Stimulated activated CD8-positive, alpha-beta memory T cell treated with anti-CD3 and anti-CD28 coated beads, Interleukin-4, amount 100 ng/mL, for 24 hours (primary cell): ENCODE results near the gene COL26A1.
"Not testable (repeated sequence)": the region's sequence is repeated elsewhere in the genome, so short reads cannot be mapped to it uniquely, and the experiment has no call there.

Experiments used
- DNase-seq: peaks from one replicate; pipeline ENCODE4 v3.0.0-alpha.2; 2020; ENCODE audit warnings: low read depth

The COL26A1 gene

DNA sequence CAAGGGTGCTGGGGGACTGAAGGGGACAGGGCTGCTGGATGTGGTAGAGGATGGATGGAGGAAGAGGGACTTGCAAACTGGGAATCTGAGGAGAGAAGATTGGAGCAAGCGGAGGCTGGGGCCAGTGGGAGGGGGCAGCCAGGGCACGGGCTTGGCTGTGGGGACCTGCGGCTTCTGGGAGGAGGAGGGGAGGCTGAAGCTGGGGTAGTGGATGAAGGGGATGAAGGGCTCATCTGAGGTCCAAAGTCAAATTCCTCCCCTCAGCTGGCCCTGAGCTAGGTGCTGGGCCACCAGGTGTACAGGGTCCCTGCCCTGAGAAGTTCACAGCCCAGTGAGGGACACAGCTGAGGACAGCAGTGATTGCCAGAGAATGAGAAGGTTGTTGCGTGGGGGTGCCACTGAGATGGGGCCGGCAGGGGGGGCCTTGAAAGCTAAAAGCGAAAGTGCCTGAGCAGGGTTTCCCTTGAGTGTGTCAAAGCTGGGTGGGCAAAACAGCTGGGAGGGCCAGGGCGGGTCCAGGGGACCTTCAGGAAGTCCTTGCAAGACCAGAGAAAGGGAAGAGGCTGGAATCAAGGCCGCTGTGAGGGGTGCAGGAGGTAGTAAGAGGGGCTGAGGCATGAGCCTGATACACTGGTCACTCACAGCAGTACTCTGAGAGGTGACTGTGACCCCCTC, 191.2 kb downstream of the COL26A1 start:
- DNase-seq, result no peak

GRCh38 chr7:101554584-101555268, 192.1 kb downstream of the COL26A1 start:
- no peak for DNase-seq

DNA sequence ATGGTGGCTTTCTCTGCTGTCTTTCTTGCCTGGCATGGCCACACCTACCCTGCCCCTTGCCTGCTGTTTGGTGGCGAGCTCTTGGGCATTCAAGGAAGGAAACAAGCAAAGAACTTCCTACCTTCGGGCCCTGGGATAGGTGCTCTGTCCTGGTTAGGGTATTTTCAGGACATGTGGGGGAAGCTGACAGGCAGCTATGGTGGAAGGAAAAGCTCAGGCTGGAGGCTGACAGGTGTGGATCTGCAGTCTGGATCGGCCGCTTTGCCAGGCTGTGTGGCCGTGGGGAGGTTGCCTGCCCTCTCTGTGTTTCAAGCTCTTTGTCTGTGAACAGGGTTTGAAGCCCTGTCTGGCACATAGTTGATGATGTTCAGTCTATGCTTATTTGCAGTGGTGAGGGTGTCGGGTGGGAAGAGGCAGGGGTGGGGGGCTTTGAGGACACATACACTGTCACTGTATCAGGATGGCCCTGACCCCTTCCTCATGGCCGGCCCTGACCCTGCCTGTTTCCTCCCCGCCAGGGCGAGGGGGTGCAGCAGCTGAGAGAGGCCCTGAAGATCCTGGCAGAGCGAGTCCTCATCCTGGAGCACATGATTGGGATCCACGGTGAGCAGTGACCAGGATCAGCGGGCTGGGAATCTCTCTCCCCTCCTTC, 192.7 kb downstream of the COL26A1 start:
- no peak for DNase-seq

DNA sequence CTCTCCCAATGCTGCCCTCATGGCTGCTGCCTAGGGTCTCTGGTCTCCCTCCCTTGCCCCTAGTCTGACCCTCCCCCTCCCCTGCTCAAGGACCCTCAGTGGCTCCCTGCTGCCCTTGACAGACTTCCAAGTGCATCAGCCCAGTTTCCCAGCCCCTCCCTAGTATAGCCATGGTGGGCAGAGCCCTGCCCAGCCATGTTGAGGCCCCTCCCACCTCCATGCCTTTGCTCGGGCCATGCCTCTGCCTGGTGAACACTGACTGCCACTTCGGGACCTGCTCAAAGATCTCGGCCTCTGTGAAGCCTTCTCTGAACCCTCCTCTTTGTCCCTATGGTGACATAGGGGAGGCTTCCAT, 193.2 kb downstream of the COL26A1 start:
- DNase-seq, result no peak

DNA sequence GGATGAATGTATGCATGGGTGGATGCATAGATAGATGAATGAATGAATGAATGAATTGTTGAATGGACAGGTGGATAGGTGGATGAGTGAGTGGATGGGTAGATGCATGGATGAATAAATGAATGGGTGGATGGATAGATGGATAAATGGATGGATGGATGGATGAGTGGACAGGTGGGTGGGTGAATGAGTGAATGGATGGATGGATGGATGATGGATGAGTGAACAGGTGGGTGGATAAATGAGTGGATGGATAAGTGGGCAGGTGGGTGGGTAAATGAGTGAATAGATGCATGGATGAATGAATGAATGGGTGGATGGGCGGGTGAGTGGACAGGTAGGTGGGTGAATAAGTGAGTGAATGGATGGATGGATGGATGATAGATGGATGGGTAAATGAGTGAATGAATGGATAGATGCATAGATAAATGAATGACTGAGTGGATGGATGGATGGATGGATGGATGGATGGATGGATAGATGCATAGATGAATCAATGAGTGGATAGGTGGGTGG, 193.8 kb downstream of the COL26A1 start:
- no peak for DNase-seq

DNA sequence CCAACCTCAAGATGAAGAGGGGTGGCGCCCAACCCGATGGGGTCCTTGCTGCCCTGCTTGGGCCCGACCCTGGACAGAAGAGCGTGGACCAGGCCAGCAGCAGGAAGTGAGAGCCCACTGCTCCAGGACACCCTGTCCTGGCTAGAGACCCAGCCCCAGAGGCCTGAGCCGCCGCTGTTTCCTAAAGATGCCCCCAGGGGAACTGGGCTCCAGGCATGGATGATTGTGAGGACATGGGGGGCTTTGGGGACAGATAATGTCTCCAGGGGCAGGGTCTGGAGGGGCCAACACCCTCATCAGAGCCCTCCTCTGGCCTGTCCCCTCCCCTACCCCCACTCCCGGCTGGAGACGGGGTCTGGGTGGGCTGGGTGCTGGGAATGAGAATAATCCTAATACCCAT, 194.7 kb downstream of the COL26A1 start:
- no peak for DNase-seq

DNA sequence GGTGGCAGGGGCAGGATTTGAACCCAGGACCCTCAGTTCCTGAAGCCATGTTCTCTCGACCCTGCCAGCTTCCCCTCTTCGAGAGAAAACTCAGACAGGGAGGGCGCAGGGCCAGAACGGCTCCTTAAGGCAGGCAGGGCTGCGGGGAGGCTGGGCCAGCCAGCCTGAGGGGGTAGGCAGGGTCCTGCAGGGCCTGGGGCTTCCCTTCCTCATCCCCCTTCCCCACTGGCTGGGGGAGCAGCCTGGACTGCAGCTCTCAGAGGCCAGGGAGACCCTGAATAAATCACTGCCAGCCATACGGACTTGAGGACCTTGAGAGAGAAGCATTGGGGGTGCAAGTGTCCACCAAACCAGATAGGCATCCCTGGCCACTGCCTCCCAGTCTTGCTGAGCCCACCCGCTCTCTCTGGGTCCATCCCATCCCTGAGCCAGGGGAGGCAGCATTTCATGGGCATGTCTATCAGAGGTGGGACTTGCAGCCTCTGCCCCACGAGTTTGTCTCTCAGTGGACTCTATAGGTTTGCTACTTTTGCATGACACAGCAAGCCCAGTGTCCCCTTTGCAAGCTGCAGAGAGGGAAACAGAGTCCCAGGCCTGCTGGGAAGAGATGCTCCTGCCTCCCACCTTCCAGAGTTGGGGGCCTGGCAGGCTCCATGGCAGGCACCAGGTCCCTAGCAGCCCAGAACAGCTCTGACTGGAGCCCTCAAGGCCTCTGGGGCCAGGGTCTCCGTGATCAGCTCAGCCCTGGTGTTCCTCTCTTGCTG, 195.5 kb downstream of the COL26A1 start:
- no peak for DNase-seq

DNA sequence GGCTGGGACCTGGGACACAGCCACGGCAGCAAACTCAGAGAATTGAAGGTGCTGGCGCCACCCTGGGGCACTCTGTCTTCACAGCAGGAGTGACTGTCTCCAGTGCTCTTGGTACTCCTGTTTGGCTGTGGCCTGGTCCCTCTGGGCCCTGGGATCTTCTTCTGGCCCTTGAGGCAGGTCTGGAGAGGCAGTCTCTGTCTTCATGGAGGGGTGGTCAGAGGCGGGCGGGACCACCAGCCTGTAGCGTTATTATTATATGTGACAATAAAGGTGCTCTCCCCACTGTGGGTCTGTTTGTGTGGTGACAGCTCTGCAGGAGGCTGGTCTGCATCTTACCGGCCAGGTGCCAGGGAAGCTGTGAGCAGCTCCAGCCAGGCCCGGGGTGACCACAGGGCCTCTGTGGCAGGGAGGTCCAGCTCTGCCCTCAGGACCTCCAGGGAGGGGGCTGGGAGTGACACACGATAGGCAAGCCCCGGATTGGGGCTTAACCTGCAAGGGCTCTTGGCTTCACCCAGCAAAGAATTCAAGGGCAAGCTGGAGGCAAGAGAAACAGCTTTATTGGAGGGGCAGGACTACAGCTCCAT, 196.2 kb downstream of the COL26A1 start:
- DNase-seq, result no peak

DNA sequence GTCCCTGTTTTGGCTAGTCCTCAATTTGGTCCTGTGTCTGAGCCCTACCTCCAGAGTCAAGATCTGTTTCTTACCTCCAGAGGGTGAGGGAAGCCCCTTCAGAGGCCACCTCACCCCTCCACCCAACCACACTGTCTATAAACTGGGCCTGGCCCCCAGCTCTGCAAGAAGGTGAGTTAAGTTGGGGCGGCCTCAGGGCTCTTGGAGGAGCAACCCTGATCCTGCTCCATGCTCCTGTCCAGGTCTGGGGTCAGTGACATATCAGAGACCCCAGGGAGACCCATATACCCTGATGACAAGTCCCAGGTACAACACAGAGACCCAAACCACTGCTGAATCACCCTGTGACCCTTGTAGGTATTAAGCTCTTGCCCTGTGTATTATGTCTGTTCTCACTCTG, 196.9 kb downstream of the COL26A1 start:
- DNase-seq, result no peak

DNA sequence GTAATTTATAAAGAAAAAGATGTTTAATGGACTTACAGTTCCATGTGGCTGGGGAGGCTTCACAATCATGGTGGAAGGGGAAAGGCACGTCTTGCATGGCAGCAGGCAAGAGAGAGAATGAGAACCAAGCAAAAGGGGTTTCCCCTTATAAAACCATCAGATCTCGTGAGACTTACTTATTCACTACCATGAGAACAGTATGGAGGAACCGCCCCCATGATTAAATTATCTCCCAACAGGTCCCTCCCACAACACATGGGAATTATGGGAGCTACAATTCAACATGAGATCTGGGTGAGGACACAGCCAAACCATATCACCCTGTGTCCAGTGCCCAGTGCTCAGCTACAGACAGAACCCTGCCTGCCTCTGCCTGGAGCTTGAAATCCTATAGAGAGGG, 197.3 kb downstream of the COL26A1 start:
- not testable (repeated sequence) for DNase-seq

DNA sequence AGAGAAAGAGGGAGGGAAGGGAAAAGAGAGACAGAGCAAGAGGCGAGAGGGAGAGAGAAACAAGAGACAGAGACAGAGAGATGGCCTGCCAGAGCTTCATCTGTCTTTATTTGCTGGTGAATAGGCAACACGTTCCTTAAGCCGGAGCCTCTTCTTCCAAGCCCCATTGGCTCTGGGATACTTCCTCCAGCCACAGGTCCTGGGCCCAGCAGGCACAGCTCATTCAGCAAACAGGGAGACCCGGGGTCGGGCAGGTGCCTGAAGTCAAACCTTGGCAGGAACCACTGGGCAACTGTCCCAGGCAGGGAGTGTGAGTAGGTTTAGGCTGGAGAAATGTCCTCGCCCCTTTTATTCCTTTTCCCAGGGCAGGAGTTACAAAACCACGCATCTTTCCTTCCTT, 198.2 kb downstream of the COL26A1 start:
- no peak for DNase-seq

GRCh38 chr7:101561293-101561692, 198.6 kb downstream of the COL26A1 start:
- DNase-seq, result not testable (repeated sequence)

GRCh38 chr7:101562531-101563197, 200.0 kb downstream of the COL26A1 start:
- DNase-seq, result no peak

DNA sequence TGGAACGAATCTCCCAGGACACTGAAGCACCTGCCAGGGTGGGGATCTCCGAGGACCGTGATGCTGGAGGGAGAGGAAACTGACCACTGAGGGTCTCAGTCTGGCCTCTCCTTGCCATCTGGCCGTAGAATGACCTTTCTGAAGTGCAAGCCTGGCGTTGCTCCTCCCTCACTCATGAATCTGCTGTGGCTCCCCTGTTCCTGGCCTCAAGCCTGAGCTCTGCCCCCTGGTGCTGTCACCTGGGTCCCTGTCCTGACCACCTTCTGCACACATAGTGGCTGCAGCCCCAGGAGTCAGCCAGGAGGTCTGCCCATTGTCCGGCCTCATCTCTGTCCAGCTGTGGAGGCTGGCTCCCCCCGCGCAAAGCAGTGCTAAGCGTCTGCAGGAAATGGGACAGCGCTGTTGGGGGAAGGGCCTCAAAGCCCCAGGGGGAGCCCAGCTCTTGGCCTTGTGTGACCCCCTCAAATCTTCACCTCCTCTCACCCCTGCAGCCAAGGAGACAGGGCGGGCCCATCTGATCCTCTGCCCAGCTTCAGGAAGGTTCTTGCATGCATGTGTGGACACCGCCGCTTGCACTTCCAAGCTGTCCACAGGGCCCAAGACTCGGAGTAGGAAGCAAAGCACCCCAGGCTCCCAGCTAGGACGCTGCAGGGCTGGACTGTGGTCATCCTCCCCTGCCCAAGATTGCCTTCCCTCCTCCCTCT, 200.7 kb downstream of the COL26A1 start:
- DNase-seq, result no peak

DNA sequence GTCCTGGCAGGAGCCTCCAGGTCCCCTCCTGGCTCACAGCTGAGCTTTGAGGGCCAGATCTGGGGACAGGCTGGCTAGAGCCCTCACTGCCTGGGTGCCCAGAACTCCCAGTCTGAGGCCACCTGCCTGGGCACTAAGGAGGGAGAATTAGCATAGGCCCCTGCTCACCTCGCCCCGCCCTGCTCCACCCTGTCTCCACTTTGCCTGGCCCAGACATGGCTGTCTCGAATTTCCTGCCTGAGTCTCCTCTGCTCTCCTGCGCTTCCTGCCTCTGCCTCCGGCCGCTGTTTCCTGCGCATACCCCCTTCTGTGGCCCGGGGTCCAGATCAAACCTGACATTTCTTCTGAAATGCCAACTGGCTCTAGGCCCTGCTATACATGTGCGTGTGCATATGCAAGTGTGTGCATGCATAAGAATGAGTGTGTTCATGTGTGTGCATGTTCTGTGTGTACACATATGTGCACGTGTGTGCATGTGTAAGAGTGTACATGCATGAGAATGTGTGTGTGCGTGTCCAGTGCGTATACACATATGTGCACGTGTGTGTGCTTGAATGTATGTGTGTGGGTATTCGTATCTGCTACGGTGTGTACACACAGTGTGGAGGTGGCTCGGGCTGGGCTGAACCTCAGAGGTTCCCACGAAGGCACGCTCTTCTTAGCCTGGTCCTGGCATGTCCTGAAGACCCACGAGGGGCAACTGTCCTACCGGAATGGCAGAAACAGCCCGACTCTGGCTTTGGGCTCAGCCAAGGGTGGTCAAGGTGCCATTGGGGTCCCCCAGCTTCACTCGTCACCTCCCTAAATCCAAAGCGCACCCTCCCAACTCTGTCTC, 201.5 kb downstream of the COL26A1 start:
- no peak for DNase-seq

DNA sequence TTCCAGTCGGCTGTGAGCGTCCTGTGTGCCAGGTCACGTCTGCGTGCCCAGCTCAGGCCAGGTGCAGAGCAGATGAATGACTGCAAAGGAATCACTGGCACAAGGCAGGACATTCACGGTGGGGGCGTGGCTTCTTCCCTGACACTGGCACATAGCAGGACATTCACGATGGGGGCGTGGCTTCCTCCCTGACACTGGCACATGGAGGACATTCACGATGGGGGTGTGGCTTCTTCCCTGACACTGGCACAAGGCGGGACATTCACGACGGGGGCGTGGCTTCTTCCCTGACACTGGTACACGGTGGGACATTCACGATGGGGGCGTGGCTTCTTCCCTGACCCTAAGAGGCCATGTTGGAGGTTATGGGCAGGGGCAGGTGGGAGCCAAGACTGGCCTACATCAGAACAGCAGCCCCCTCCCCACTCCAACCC, 202.1 kb downstream of the COL26A1 start:
- no peak for DNase-seq

- no peak for DNase-seq
These were observed 203.0 kb downstream of the COL26A1 start for GRCh38 chr7:101565601-101566209.

DNA sequence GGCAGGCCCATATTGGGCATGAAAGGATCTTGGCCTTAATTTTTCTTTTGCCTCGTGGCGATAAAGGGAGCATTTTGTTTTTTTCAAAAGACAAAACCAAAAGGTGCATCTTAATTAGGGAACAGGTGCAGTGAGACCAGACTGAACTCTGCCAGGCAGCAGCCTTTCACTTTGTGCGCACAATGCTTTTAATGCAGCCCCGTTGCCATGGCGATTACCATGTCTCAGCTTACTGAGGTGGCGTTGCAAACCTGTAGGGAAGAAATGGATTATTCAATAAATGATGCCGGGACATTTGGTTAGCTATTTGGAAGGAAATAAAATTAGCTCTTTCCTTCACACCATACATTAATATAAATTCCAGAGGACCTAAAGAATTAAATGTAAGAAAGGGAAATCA, 204.6 kb downstream of the COL26A1 start:
- no peak for DNase-seq

GRCh38 chr7:101572156-101572555, 209.5 kb downstream of the COL26A1 start:
- no peak for DNase-seq

GRCh38 chr7:101575168-101575567, 212.5 kb downstream of the COL26A1 start:
- DNase-seq, result no peak
